IMR-90 (cell line): Measurements from ENCODE around the gene NTM. TPM values are rescaled to one million over a fixed set of nuclear protein-coding genes. Genes with fewer than 3 reads are reported as not detected.

ENCODE experiments used
- ATAC-seq: fragments of 200-7000 bp; cut with Tn5 transposase; 2 replicates; pipeline ENCODE4 v1.9.1; 2020; ENCODE audit warnings: low read depth, mild to moderate bottlenecking, moderate library complexity
- BruUV-seq: library from RNA; stranded (reverse); fragments of 400-500 nt; replicated peaks from 2 replicates; lab custom pipeline; 2021; lab: Mats Ljungman, UMichigan
- CTCF ChIA-PET: fragments of 300-600 bp; formaldehyde crosslinking; extraction: SDS; loops from one replicate; lab custom pipeline; 2021; ENCODE audit warnings: antibody characterized with exemption; lab: Yijun Ruan, JAX
- POLR2A ChIA-PET: fragments of 300-600 bp; sonication (Branson Sonifier 250); formaldehyde crosslinking; loops from one replicate; lab custom pipeline; 2022; ENCODE audit warnings: antibody characterized with exemption; ENCODE audit not compliant: unreplicated experiment; lab: Charles Lee
- DNase-seq: peaks from one replicate; pipeline ENCODE4 v3.0.0; 2013
- H2AFZ ChIP-seq: replicated peaks from 2 replicates; pipeline ENCODE3; 2013; ENCODE audit warnings: low read length, mild to moderate bottlenecking; ENCODE audit not compliant: poor library complexity
- H2AK5ac ChIP-seq: 2 replicates; pipeline ENCODE4 v1.6.1; 2013; ENCODE audit warnings: low read depth, low read length, inconsistent platforms
- H2AK9ac ChIP-seq: replicated peaks from 2 replicates; pipeline ENCODE3; 2013; ENCODE audit warnings: mild to moderate bottlenecking, low read depth, low read length, moderate library complexity; ENCODE audit not compliant: poor library complexity
- H2BK120ac ChIP-seq: 2 replicates; pipeline ENCODE4 v1.6.1; 2013; ENCODE audit warnings: low read depth, low read length, inconsistent platforms
- H2BK15ac ChIP-seq: 3 replicates; pipeline ENCODE4 v1.6.1; 2013; ENCODE audit warnings: low read depth, low read length, inconsistent platforms
- H2BK20ac ChIP-seq: 2 replicates; pipeline ENCODE4 v1.6.1; 2013; ENCODE audit warnings: low read depth, mild to moderate bottlenecking, inconsistent platforms, low read length, moderate library complexity
- H2BK5ac ChIP-seq: 2 replicates; pipeline ENCODE4 v1.6.1; 2013; ENCODE audit warnings: mild to moderate bottlenecking, low read depth, low read length, inconsistent platforms; ENCODE audit not compliant: poor library complexity, severe bottlenecking
- H3K14ac ChIP-seq: replicated peaks from 2 replicates; pipeline ENCODE4 v1.6.1; 2013; ENCODE audit warnings: low read depth, low read length, inconsistent platforms
- H3K18ac ChIP-seq: 2 replicates; pipeline ENCODE4 v1.6.1; 2013; ENCODE audit warnings: low read depth, low read length, control low read depth
- H3K23ac ChIP-seq: 2 replicates; pipeline ENCODE4 v1.6.1; 2013; ENCODE audit warnings: low read depth, low read length, inconsistent platforms
- H3K27ac ChIP-seq: 2 replicates; pipeline ENCODE4 v1.5.1; 2013; ENCODE audit warnings: mild to moderate bottlenecking, control low read depth, low read length; ENCODE audit not compliant: insufficient read depth
- H3K27me3 ChIP-seq: 2 replicates; pipeline ENCODE4 v1.6.1; 2013; ENCODE audit warnings: low read length; ENCODE audit not compliant: control insufficient read depth, insufficient read depth
- H3K36me3 ChIP-seq: 2 replicates; pipeline ENCODE4 v1.6.1; 2013; ENCODE audit warnings: low read length, mixed read lengths; ENCODE audit not compliant: control insufficient read depth, insufficient read depth
- H3K4ac ChIP-seq: 2 replicates; pipeline ENCODE4 v1.6.1; 2013; ENCODE audit warnings: low read depth, low read length, inconsistent platforms
- H3K4me1 ChIP-seq: 2 replicates; pipeline ENCODE4 v1.6.1; 2013; ENCODE audit warnings: low read length, mixed read lengths; ENCODE audit not compliant: control insufficient read depth, insufficient read depth
- H3K4me2 ChIP-seq: 2 replicates; pipeline ENCODE4 v1.6.1; 2013; ENCODE audit warnings: low read depth, mild to moderate bottlenecking, control low read depth, low read length, moderate library complexity
- H3K4me3 ChIP-seq: 2 replicates; pipeline ENCODE4 v1.5.1; 2013; ENCODE audit warnings: low read depth, mild to moderate bottlenecking, control low read depth, low read length, moderate library complexity; ENCODE audit not compliant: insufficient read depth
- H3K56ac ChIP-seq: 2 replicates; pipeline ENCODE4 v1.6.1; 2013; ENCODE audit warnings: low read length, inconsistent platforms; ENCODE audit not compliant: insufficient read depth; ENCODE audit errors: extremely low read depth
- H3K79me1 ChIP-seq, 2 experiments: 2 replicates each; pipeline ENCODE4 v1.6.1; 2013; ENCODE audit warnings: low read length in 2 of 2, inconsistent platforms in 1 of 2, low read depth in 1 of 2
- H3K9ac ChIP-seq: 2 replicates; pipeline ENCODE4 v1.6.1; 2013; ENCODE audit warnings: low read depth, low read length, control low read depth
- H3K9me1 ChIP-seq: 2 replicates; pipeline ENCODE4 v1.6.1; 2013; ENCODE audit warnings: low read length, inconsistent platforms; ENCODE audit not compliant: insufficient read depth
- H3K9me3 ChIP-seq: 2 replicates; pipeline ENCODE4 v1.6.1; 2013; ENCODE audit warnings: low read length; ENCODE audit not compliant: control insufficient read depth, insufficient read depth
- H4K20me1 ChIP-seq: 2 replicates; pipeline ENCODE4 v1.6.1; 2013; ENCODE audit warnings: low read length, inconsistent platforms; ENCODE audit not compliant: insufficient read depth
- H4K5ac ChIP-seq: 2 replicates; pipeline ENCODE4 v1.6.1; 2013; ENCODE audit warnings: mild to moderate bottlenecking, low read depth, low read length, control low read depth
- H4K8ac ChIP-seq, 2 experiments: 2 replicates each; pipeline ENCODE4 v1.6.1; 2013; ENCODE audit warnings: low read depth in 2 of 2, low read length in 2 of 2, control low read depth in 1 of 2, inconsistent platforms in 1 of 2
- H4K91ac ChIP-seq: 2 replicates; pipeline ENCODE4 v1.6.1; 2013; ENCODE audit warnings: low read depth, low read length, inconsistent platforms; ENCODE audit not compliant: insufficient read depth
- BHLHE40 ChIP-seq: fragments of 150-350 bp; IDR thresholded peaks from 2 replicates; pipeline ENCODE4 v1.6.1; 2016; ENCODE audit warnings: mild to moderate bottlenecking, low read depth, low read length
- MAZ ChIP-seq: IDR thresholded peaks from 2 replicates; pipeline ENCODE4 v1.6.1; 2012; ENCODE audit warnings: low read depth, mild to moderate bottlenecking, low read length, improper control_type of control experiment, moderate library complexity, borderline replicate concordance
- RAD21 ChIP-seq: IDR thresholded peaks from 2 replicates; pipeline ENCODE4 v1.6.1; 2012; ENCODE audit warnings: low read length, improper control_type of control experiment
- WGBS, 2 experiments: methylation state at CpG; one replicate each; pipeline versions ENCODE4 v1.1.5 to v1.1.7; 2013; ENCODE audit warnings: missing lambda C conversion rate in 2 of 2; ENCODE audit not compliant: insufficient read length in 1 of 2; ENCODE audit errors: extremely low coverage in 2 of 2; 5-methylcytosine and 5-hydroxymethylcytosine counted together
- dilution Hi-C: fragments of 300-500 bp; cut with HindIII; formaldehyde crosslinking; loops from one replicate; pipeline ENCODE4 v1.14.3; 2018; ENCODE audit warnings: low sequenced_read_pairs; ENCODE audit not compliant: unreplicated experiment
- in situ Hi-C: fragments of 300-500 bp; cut with MboI; formaldehyde crosslinking; loops from 3 replicates; pipeline ENCODE4 v1.14.3; 2019; ENCODE audit warnings: low sequenced_read_pairs, inconsistent platforms, mixed read lengths
- intact Hi-C: fragments of 100-400 bp; cut with micrococcal nuclease; formaldehyde crosslinking; loops from 2 replicates; pipeline ENCODE4 v1.10.0; 2022
- polyA plus RNA-seq, 3 experiments: library from polyadenylated mRNA; depleted of rRNA; stranded (reverse); fragments of >200 nt; gene quantifications; 2 replicates each; pipeline ENCODE4 v1.2.3, GENCODE V29; 2012; ENCODE audit warnings: low replicate concordance in 1 of 3
- total RNA-seq: library from RNA; depleted of rRNA; stranded (reverse); fragments of >200 nt; gene quantifications from 2 replicates; pipeline ENCODE4 v1.2.3, GENCODE V29; 2012
- TF ChIP-seq, protein P1 (sequence below): fragments of 150-350 bp; IDR thresholded peaks from 2 replicates; pipeline ENCODE4 v1.6.1; 2016; ENCODE audit warnings: low read depth, mild to moderate bottlenecking, low read length, moderate library complexity, borderline replicate concordance
- TF ChIP-seq, protein P2 (sequence below): fragments of 150-350 bp; IDR thresholded peaks from 2 replicates; pipeline ENCODE4 v1.6.1; 2017; ENCODE audit warnings: mild to moderate bottlenecking, antibody characterized with exemption, low read length, low read depth

The NTM gene
- total and polyA plus RNA-seq, 2 of the 4 experiments (the other 2 are of a cell fraction), result 19.5 to 25.5 TPM

DNA sequence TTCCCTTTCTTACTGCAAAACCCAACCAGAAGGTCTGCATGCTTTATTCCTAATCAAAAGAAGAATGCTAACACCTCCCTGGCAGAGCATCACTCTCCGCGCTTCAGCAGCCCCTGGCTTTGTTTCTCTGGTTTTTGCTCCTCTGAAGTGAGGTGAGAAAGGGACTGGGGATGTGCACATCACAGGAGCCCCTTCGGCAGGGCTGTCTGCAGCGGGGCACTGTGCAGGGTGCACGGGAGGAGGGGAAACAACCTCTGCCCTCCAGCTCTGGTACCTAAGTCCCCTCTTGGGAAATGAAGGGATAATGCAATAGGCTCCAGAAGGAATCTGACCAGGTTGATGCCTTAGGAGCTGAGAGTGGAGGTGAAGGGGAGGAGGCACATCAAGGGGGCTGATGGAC lies 312.7 kb downstream of the NTM start:
- no CpG with 5 or more reads among the region's 5 CpGs for WGBS, 2 experiments
- Histone ChIP-seq H2AFZ (no peak overlapping the region), H3K27me3 (peaks cover 26% of the 10 kb centered on the region), H3K36me3 (no peaks in the 10 kb centered on the region), H3K4ac (no peak overlapping the region), H3K18ac (no peak overlapping the region), H3K27ac (no peak overlapping the region), H4K5ac (no peak overlapping the region), H4K91ac (no peak overlapping the region), H2AK5ac (no peak overlapping the region), H3K56ac (no peak overlapping the region), H4K20me1 (no peaks in the 10 kb centered on the region), H3K4me3 (no peak overlapping the region), H3K4me2 (no peak overlapping the region), H3K79me1 (no peaks in the 10 kb centered on the region), H3K4me1 (no peaks in the 10 kb centered on the region), H3K9me1 (0 out of 2 replicates have a peak, but pooled peaks cover 4% of the 10 kb centered on the region), H3K14ac (no peak overlapping the region), H2BK5ac (no peak overlapping the region), H2BK15ac (no peak overlapping the region), H2BK20ac (no peak overlapping the region), H3K9me3 (no peaks in the 10 kb centered on the region), H3K9ac (no peak overlapping the region), H3K23ac (no peak overlapping the region), H4K8ac (no peak overlapping the region), H2AK9ac (no peak overlapping the region), H2BK120ac (no peak overlapping the region)
- intact Hi-C loops (no loop called here), in situ Hi-C loops (no loop called here), dilution Hi-C loops (no loop called here)
- DNase-seq (no peak), ATAC-seq (no peak)
- ChIA-PET CTCF (no interaction called here), POLR2A (no interaction called here)
- BruUV-seq, result no TSS peak
- no peak for TF ChIP-seq RAD21
- TF ChIP-seq BHLHE40, result no peak
- TF ChIP-seq, protein P1, sequence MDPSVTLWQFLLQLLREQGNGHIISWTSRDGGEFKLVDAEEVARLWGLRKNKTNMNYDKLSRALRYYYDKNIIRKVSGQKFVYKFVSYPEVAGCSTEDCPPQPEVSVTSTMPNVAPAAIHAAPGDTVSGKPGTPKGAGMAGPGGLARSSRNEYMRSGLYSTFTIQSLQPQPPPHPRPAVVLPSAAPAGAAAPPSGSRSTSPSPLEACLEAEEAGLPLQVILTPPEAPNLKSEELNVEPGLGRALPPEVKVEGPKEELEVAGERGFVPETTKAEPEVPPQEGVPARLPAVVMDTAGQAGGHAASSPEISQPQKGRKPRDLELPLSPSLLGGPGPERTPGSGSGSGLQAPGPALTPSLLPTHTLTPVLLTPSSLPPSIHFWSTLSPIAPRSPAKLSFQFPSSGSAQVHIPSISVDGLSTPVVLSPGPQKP, result no peak
- no peak for TF ChIP-seq MAZ
- TF ChIP-seq, protein P2, sequence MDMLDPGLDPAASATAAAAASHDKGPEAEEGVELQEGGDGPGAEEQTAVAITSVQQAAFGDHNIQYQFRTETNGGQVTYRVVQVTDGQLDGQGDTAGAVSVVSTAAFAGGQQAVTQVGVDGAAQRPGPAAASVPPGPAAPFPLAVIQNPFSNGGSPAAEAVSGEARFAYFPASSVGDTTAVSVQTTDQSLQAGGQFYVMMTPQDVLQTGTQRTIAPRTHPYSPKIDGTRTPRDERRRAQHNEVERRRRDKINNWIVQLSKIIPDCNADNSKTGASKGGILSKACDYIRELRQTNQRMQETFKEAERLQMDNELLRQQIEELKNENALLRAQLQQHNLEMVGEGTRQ, result no peak
